ENCODE measurements around the gene CTAG1A.
"Not testable (repeated sequence)": the region's sequence is repeated elsewhere in the genome, so short reads cannot be mapped to it uniquely, and the experiment has no call there.

Gene CTAG1A

GRCh38 chrX:154603438-154604430 is 18.8 kb downstream of the CTAG1A start:
- no peaks in the 10 kb centered on the region for H3K27me3 ChIP-seq (ENCODE audit: insufficient read depth, poor library complexity, severe bottlenecking)
- H3K4me3 ChIP-seq (replicated peaks; ENCODE audit: insufficient read depth, low read length): no peak overlapping the region
- H3K27ac ChIP-seq (replicated peaks): no peak overlapping the region
- TF ChIP-seq, protein P1, sequence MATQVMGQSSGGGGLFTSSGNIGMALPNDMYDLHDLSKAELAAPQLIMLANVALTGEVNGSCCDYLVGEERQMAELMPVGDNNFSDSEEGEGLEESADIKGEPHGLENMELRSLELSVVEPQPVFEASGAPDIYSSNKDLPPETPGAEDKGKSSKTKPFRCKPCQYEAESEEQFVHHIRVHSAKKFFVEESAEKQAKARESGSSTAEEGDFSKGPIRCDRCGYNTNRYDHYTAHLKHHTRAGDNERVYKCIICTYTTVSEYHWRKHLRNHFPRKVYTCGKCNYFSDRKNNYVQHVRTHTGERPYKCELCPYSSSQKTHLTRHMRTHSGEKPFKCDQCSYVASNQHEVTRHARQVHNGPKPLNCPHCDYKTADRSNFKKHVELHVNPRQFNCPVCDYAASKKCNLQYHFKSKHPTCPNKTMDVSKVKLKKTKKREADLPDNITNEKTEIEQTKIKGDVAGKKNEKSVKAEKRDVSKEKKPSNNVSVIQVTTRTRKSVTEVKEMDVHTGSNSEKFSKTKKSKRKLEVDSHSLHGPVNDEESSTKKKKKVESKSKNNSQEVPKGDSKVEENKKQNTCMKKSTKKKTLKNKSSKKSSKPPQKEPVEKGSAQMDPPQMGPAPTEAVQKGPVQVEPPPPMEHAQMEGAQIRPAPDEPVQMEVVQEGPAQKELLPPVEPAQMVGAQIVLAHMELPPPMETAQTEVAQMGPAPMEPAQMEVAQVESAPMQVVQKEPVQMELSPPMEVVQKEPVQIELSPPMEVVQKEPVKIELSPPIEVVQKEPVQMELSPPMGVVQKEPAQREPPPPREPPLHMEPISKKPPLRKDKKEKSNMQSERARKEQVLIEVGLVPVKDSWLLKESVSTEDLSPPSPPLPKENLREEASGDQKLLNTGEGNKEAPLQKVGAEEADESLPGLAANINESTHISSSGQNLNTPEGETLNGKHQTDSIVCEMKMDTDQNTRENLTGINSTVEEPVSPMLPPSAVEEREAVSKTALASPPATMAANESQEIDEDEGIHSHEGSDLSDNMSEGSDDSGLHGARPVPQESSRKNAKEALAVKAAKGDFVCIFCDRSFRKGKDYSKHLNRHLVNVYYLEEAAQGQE (IDR thresholded peaks at IDR 0.05; ENCODE audit: insufficient replicate concordance, low read depth): no peak
- TF ChIP-seq SPI1 (IDR thresholded peaks at IDR 0.05; ENCODE audit: borderline replicate concordance, low read depth): no peak
- TF ChIP-seq, protein P2, sequence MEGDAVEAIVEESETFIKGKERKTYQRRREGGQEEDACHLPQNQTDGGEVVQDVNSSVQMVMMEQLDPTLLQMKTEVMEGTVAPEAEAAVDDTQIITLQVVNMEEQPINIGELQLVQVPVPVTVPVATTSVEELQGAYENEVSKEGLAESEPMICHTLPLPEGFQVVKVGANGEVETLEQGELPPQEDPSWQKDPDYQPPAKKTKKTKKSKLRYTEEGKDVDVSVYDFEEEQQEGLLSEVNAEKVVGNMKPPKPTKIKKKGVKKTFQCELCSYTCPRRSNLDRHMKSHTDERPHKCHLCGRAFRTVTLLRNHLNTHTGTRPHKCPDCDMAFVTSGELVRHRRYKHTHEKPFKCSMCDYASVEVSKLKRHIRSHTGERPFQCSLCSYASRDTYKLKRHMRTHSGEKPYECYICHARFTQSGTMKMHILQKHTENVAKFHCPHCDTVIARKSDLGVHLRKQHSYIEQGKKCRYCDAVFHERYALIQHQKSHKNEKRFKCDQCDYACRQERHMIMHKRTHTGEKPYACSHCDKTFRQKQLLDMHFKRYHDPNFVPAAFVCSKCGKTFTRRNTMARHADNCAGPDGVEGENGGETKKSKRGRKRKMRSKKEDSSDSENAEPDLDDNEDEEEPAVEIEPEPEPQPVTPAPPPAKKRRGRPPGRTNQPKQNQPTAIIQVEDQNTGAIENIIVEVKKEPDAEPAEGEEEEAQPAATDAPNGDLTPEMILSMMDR (IDR thresholded peaks at IDR 0.05; ENCODE audit: insufficient read depth, low read length): no peak
- TF ChIP-seq POLR2AphosphoS5 (IDR thresholded peaks at IDR 0.05; ENCODE audit: low read depth): no peak
- peak in 1 of 2 experiments; percentile 39 for DNase-seq (ENCODE audit: low read depth in 1 of 2, low spot score in 1 of 2)

DNA sequence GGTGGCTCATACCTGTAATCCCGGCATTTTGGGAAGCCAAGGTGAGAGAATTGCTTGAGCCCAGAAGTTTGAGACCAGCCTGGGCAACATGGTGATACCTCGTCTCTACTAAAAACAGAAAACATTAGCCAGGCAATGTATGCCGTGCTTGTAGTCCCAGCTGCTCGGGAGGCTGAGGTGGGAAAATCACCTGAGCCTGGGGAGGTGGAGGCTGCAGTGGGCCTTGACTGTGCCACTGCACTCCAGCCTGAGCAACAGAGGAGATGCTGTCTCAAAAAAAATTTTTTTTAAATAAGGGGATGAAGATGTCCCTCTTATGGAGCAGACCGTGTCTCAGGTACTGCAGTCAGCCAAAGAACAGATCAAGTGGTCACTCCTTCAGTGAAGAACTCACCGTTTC is 20.6 kb downstream of the CTAG1A start:
- no peak for DNase-seq (ENCODE audit: low read depth in 1 of 2, low spot score in 1 of 2)
- no peaks in the 10 kb centered on the region for H3K27me3 ChIP-seq (ENCODE audit: insufficient read depth, poor library complexity, severe bottlenecking)
- H3K27ac ChIP-seq (replicated peaks): no peak overlapping the region
- TF ChIP-seq POLR2AphosphoS5 (IDR thresholded peaks at IDR 0.05; ENCODE audit: low read depth): no peak
- TF ChIP-seq SPI1 (IDR thresholded peaks at IDR 0.05; ENCODE audit: borderline replicate concordance, low read depth): no peak
- no peak overlapping the region for H3K4me3 ChIP-seq (replicated peaks; ENCODE audit: insufficient read depth, low read length)

DNA sequence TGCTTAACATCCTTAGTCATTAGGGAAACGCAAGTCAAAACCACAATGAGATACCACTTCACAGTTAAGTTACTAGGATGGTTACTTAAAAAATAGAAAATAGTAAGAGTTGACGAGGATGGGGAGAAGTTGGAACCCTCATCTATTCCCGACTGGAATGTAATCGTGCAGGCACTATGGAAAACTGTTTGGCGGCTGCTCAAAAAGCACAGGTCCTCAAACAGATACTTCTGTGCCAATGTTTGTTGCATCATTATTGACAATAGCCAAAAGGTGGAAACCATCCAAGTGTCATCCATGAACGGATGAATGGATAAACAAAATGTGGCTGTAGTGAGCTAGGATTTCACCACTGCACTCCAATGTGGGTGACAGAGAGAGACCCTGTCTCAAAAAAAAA is 22.4 kb downstream of the CTAG1A start:
- DNase-seq (ENCODE audit: low read depth in 1 of 2, low spot score in 1 of 2): no peak
- Histone ChIP-seq H3K27ac (replicated peaks) (no peak overlapping the region), H3K4me3 (replicated peaks; ENCODE audit: insufficient read depth, low read length) (no peak overlapping the region), H3K27me3 (ENCODE audit: insufficient read depth, poor library complexity, severe bottlenecking) (no peaks in the 10 kb centered on the region)
- TF ChIP-seq, protein P1 (IDR thresholded peaks at IDR 0.05; ENCODE audit: insufficient replicate concordance, low read depth): no peak
- no peak for TF ChIP-seq SPI1 (IDR thresholded peaks at IDR 0.05; ENCODE audit: borderline replicate concordance, low read depth)
- TF ChIP-seq POLR2AphosphoS5 (IDR thresholded peaks at IDR 0.05; ENCODE audit: low read depth): no peak
- TF ChIP-seq, protein P2 (IDR thresholded peaks at IDR 0.05; ENCODE audit: insufficient read depth, low read length): no peak
- TF ChIP-seq GABPA (IDR thresholded peaks at IDR 0.05; ENCODE audit: low read depth): no peak

GRCh38 chrX:154607976-154608375 is 23.0 kb downstream of the CTAG1A start:
- H3K27ac ChIP-seq (replicated peaks); H3K27me3 ChIP-seq (ENCODE audit: insufficient read depth, poor library complexity, severe bottlenecking); H3K4me3 ChIP-seq (replicated peaks; ENCODE audit: insufficient read depth, low read length); DNase-seq (ENCODE audit: low read depth in 1 of 2, low spot score in 1 of 2): not testable (repeated sequence)

DNA sequence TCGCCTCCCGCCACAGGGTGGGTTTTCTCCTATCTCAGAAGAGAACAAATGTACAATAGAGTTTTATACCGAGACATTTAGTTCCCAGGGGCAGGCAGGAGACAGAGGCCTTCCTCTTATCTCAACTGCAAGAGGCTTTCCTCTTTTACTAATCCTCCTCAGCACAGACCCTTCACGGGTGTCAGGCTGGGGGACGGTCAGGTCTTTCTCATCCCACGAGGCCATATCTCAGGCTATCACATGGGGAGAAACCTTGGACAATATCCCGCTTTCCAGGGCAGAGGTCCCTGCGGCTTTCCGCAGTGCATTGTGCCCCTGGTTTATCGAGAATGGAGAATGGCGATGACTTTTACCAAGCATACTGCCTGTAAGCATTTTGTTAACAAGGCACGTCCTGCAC is 23.9 kb downstream of the CTAG1A start:
- not testable (repeated sequence) for H3K27ac ChIP-seq (replicated peaks); H3K27me3 ChIP-seq (ENCODE audit: insufficient read depth, poor library complexity, severe bottlenecking); H3K4me3 ChIP-seq (replicated peaks; ENCODE audit: insufficient read depth, low read length); DNase-seq (ENCODE audit: low read depth in 1 of 2, low spot score in 1 of 2)

DNA sequence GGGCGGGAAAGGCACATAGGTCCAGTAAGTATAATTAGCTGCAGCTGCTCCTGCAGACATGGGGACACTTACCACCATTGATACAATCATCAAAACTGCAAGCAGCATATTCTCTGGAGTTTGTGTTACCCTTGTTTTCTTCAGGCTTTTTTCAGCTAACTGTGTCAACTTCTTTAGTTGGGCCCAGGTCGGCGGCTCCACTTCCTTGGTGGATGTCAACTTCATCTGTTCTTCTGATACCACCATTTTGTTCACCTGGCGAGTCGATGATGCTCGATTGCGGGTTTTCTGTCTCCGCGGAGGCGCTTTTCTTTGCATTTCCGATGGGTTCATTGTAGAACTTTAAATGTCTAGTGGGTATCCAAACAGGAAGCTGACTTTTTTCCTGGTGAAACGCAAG is 26.2 kb downstream of the CTAG1A start:
- H3K27ac ChIP-seq (replicated peaks); H3K27me3 ChIP-seq (ENCODE audit: insufficient read depth, poor library complexity, severe bottlenecking); H3K4me3 ChIP-seq (replicated peaks; ENCODE audit: insufficient read depth, low read length); DNase-seq (ENCODE audit: low read depth in 1 of 2, low spot score in 1 of 2): not testable (repeated sequence)

GRCh38 chrX:154613586-154613985 is 28.7 kb downstream of the CTAG1A start:
- H3K27ac ChIP-seq (replicated peaks); H3K4me3 ChIP-seq (replicated peaks; ENCODE audit: insufficient read depth, low read length); H3K27me3 ChIP-seq (ENCODE audit: insufficient read depth, poor library complexity, severe bottlenecking); DNase-seq (ENCODE audit: low read depth in 1 of 2, low spot score in 1 of 2): not testable (repeated sequence)

GRCh38 chrX:154619182-154619581 is 34.2 kb downstream of the CTAG1A start, which contains the start of gene CTAG1B:
Gene CTAG1B, minus strand, starts transcription at chrX:154619282. Its CDS starts 64 bp downstream, at chrX:154619218.
- not testable (repeated sequence) for DNase-seq (ENCODE audit: low read depth in 1 of 2, low spot score in 1 of 2); H3K4me3 ChIP-seq (replicated peaks; ENCODE audit: insufficient read depth, low read length); H3K27me3 ChIP-seq (ENCODE audit: insufficient read depth, poor library complexity, severe bottlenecking); H3K27ac ChIP-seq (replicated peaks)

All from HL-60 (cell line).